ENCODE results near the gene PLPPR2.
"Not testable (repeated sequence)": the region's sequence is repeated elsewhere in the genome, so short reads cannot be mapped to it uniquely, and the experiment has no call there.

The PLPPR2 gene, protein sequence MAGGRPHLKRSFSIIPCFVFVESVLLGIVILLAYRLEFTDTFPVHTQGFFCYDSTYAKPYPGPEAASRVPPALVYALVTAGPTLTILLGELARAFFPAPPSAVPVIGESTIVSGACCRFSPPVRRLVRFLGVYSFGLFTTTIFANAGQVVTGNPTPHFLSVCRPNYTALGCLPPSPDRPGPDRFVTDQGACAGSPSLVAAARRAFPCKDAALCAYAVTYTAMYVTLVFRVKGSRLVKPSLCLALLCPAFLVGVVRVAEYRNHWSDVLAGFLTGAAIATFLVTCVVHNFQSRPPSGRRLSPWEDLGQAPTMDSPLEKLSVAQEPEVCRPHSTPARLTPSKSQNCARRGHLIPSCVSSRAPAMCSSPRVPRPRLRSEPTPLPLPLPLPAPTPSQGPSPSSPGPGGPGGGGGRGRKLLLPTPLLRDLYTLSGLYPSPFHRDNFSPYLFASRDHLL
- long read RNA-seq, partial matches to known transcripts = 2 of 2 reads
- long read RNA-seq, other reads (novel, unspliced or antisense) = 0 of 2 reads

DNA sequence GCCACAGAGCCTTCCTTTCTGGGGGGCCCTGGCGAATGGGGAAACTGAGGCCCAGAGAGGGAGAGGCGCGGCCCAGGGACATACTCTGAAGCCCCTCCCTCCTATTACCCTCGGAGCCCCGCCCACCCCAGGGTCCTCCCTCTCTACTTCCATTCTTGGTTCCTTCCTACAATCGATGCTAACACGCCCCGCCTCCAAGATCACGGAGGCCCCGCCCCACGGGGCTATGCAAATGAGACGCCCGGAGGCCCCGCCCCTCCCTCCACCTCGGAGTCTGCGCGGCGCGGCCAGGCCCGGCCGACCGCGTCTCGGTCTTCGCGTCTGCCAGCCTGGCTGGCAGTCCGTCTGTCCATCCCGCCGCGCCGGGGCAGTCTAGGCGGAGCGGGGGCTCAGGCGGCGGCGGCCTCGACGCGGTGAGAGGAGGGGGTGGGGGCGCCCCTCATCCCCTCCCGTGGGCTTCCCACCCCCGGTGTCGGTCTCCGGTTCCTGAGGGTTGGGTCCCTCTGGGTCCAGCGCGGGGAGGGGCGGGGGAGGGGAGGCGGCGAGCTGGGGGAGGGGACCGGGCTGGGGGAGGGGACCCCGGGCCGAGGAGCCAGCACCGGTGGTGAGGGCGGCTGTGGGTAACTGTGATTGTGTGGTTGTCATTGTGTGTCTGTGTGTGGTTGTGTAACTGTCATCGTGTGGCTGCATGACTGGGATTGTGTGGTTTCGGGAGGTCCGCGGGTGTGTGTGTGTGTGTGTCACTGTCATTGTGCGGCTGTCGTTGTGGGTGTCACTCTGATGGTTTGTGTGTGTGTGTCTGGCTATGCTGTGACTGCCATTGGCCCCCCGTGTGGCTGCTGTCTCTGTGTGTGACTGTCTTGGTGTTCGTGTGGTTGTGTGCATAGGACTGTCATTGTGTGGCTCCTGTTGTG is at the start of gene PLPPR2:
Gene PLPPR2 (plus strand): TSS at position 273 of the 914 bp plus-strand sequence. CDS start 2,242 bp downstream, outside the sequence.
- DNase-seq (ENCODE audit: low read depth in 1 of 2, low spot score in 1 of 2) = peak; percentile 78 to 92
- no peak within 1 kb of the TSS for H3K27ac ChIP-seq (replicated peaks)
- peak within 1 kb of the TSS; percentile 55 for H3K4me3 ChIP-seq (replicated peaks; ENCODE audit: insufficient read depth, low read length)
- H3K27me3 ChIP-seq (ENCODE audit: insufficient read depth, poor library complexity, severe bottlenecking) = no peaks in the 10 kb centered on the region
- TF ChIP-seq GABPA (IDR thresholded peaks at IDR 0.05; ENCODE audit: low read depth) (no peak), SPI1 (IDR thresholded peaks at IDR 0.05; ENCODE audit: borderline replicate concordance, low read depth) (no peak), POLR2AphosphoS5 (IDR thresholded peaks at IDR 0.05; ENCODE audit: low read depth) (no peak)

DNA sequence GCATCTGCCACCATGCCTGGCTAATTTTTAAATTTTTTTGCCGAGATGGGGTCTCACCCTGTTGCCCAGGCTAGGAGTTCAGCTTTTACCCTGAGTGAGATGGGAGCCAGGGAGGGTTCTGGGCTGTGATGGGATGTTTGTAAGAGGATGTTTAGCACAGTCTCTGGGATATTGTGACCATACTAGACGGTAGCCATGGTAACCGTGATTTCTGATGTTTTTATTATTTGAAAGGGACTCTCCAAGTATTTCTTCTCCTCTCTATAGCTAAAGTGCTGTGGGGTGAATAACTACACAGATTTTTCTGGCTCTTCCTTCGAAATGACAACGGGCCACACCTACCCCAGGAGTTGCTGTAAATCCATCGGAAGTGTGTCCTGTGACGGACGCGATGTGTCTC is 48.9 kb upstream of the PLPPR2 start:
- Histone ChIP-seq H3K4me3 (replicated peaks; ENCODE audit: insufficient read depth, low read length) (no peak overlapping the region), H3K27ac (replicated peaks) (no peak overlapping the region), H3K27me3 (ENCODE audit: insufficient read depth, poor library complexity, severe bottlenecking) (no peaks in the 10 kb centered on the region)
- TF ChIP-seq SPI1 (IDR thresholded peaks at IDR 0.05; ENCODE audit: borderline replicate concordance, low read depth) = no peak
- TF ChIP-seq, protein P1, sequence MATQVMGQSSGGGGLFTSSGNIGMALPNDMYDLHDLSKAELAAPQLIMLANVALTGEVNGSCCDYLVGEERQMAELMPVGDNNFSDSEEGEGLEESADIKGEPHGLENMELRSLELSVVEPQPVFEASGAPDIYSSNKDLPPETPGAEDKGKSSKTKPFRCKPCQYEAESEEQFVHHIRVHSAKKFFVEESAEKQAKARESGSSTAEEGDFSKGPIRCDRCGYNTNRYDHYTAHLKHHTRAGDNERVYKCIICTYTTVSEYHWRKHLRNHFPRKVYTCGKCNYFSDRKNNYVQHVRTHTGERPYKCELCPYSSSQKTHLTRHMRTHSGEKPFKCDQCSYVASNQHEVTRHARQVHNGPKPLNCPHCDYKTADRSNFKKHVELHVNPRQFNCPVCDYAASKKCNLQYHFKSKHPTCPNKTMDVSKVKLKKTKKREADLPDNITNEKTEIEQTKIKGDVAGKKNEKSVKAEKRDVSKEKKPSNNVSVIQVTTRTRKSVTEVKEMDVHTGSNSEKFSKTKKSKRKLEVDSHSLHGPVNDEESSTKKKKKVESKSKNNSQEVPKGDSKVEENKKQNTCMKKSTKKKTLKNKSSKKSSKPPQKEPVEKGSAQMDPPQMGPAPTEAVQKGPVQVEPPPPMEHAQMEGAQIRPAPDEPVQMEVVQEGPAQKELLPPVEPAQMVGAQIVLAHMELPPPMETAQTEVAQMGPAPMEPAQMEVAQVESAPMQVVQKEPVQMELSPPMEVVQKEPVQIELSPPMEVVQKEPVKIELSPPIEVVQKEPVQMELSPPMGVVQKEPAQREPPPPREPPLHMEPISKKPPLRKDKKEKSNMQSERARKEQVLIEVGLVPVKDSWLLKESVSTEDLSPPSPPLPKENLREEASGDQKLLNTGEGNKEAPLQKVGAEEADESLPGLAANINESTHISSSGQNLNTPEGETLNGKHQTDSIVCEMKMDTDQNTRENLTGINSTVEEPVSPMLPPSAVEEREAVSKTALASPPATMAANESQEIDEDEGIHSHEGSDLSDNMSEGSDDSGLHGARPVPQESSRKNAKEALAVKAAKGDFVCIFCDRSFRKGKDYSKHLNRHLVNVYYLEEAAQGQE (IDR thresholded peaks at IDR 0.05; ENCODE audit: insufficient replicate concordance, low read depth) = no peak
- TF ChIP-seq, protein P2, sequence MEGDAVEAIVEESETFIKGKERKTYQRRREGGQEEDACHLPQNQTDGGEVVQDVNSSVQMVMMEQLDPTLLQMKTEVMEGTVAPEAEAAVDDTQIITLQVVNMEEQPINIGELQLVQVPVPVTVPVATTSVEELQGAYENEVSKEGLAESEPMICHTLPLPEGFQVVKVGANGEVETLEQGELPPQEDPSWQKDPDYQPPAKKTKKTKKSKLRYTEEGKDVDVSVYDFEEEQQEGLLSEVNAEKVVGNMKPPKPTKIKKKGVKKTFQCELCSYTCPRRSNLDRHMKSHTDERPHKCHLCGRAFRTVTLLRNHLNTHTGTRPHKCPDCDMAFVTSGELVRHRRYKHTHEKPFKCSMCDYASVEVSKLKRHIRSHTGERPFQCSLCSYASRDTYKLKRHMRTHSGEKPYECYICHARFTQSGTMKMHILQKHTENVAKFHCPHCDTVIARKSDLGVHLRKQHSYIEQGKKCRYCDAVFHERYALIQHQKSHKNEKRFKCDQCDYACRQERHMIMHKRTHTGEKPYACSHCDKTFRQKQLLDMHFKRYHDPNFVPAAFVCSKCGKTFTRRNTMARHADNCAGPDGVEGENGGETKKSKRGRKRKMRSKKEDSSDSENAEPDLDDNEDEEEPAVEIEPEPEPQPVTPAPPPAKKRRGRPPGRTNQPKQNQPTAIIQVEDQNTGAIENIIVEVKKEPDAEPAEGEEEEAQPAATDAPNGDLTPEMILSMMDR (IDR thresholded peaks at IDR 0.05; ENCODE audit: insufficient read depth, low read length) = no peak
- TF ChIP-seq POLR2AphosphoS5 (IDR thresholded peaks at IDR 0.05; ENCODE audit: low read depth) = no peak
- TF ChIP-seq GABPA (IDR thresholded peaks at IDR 0.05; ENCODE audit: low read depth) = no peak
- no peak for DNase-seq (ENCODE audit: low read depth in 1 of 2, low spot score in 1 of 2)

DNA sequence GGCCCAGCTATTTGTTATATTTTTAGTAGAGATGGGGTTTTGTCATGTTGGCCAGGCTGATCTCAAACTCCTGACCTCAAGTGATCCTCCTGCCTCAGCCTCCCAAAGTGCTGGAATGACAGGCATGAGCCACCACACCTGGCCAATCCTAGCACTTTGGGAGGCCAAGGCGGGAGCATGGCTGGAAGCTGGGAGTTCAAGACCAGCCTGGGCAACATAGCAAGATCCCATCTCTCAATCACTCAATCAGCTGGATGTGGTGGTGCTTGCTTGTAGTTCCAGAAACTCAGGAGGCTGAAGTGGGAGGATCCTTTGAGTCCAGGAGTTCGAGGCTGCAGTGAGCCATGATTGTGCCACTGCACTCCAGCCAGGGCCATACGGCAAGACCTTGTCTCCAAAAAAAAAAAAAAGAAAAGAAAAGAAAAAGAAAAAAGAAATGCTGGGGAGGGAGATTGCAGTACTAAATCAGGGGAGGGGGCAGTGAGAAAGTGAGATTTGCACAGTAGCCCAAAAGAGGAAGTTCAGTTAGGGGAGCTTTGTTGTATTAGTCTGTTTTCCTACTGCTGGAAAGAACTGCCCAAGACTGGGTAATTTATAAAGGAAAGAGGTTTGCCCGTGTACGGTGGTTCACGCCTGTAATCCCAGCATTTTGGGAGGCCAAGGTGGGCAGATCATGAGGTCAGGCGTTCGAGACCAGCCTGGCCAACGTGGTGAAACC is 34.8 kb upstream of the PLPPR2 start:
- peak in 1 of 2 experiments; percentile 37 for DNase-seq (ENCODE audit: low read depth in 1 of 2, low spot score in 1 of 2)
- Histone ChIP-seq H3K27ac (replicated peaks) (peak overlapping the region; percentile 93), H3K4me3 (replicated peaks; ENCODE audit: insufficient read depth, low read length) (peak overlapping the region; percentile 11; the same call in 1 of the 2 replicates)
- H3K27me3 ChIP-seq (ENCODE audit: insufficient read depth, poor library complexity, severe bottlenecking) = not testable (repeated sequence)
- peak; percentile 58; the same call in 1 of the 2 replicates for TF ChIP-seq SPI1 (IDR thresholded peaks at IDR 0.05; ENCODE audit: borderline replicate concordance, low read depth)

DNA sequence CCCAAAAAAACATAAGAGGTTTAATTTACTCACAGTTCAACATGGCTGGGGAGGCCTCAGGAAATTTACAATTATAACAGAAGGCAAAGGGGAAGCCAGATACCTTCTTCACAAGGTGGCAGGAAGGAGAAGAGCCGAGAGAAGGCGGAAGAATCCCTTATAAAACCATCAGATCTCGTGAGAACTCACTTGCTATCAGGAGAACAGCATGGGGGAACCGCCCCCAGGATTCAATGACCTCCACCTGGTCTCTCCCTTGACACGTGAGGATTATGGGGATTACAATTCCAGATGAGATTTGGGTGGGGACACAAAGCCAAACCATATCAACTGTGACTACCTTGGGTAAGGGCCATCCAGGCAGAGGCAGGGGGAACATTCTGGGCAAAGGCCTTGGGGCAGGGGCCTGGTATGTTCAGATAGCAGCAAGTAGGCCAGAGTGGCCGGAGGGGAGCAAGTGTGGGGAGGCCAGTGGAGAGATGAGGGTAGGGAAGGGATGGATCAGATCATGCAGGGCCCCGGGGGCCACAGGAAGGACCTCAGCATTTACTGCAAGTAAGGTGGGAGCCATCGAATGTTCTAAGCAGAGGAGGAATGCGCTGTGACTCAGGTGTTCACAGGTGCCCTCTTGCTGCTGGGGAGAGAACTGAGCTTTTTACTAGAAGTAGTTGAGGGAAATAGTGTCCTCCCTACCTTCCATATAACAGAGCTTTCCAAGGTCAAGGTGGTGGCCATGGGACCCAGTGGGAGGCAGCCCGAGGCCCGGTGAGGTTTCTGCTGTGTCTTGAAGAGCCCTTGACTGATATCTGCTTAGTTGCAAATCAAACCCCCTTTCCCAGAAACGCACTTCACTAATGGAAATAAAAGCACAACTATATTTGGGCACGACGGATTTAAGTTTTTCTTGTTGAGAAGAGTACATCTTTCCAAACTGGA is 33.8 kb upstream of the PLPPR2 start:
- H3K27me3 ChIP-seq (ENCODE audit: insufficient read depth, poor library complexity, severe bottlenecking) = no peaks in the 10 kb centered on the region
- H3K4me3 ChIP-seq (replicated peaks; ENCODE audit: insufficient read depth, low read length) = no peak overlapping the region; the same call in 1 of the 2 replicates
- DNase-seq (ENCODE audit: low read depth in 1 of 2, low spot score in 1 of 2) = peak; percentile 61 to 78
- TF ChIP-seq SPI1 (IDR thresholded peaks at IDR 0.05; ENCODE audit: borderline replicate concordance, low read depth) (peak; percentile 27; the same call in 1 of the 2 replicates), POLR2AphosphoS5 (IDR thresholded peaks at IDR 0.05; ENCODE audit: low read depth) (no peak; the same call in 1 of the 2 replicates)
- peak overlapping the region; percentile 93 for H3K27ac ChIP-seq (replicated peaks)
